Trophoblast cell (in vitro differentiated cells and primary cell): ENCODE results near the gene ARL6IP4.
A peak's percentile ranks its signal among the peaks of the same experiment; 100 is the strongest.

Experiments
- DNase-seq, 2 donors: peaks; one replicate each; pipeline ENCODE4 v3.0.0-alpha.2; 2016
- H2AFZ ChIP-seq: 2 replicates; pipeline ENCODE4 v1.6.1; 2013; ENCODE audit warnings: low read length, moderate library complexity, mild to moderate bottlenecking; ENCODE audit not compliant: insufficient read depth, poor library complexity
- H2AK5ac ChIP-seq: 2 replicates; pipeline ENCODE4 v1.6.1; 2013; ENCODE audit warnings: mild to moderate bottlenecking, low read length
- H2BK120ac ChIP-seq: 2 replicates; pipeline ENCODE4 v1.6.1; 2013; ENCODE audit warnings: low read length, mild to moderate bottlenecking, moderate library complexity; ENCODE audit not compliant: insufficient read depth, poor library complexity
- H2BK12ac ChIP-seq: 2 replicates; pipeline ENCODE4 v1.6.1; 2013; ENCODE audit warnings: mild to moderate bottlenecking, low read length, moderate library complexity
- H2BK5ac ChIP-seq: 2 replicates; pipeline ENCODE4 v1.6.1; 2013; ENCODE audit warnings: low read length, low read depth, moderate library complexity, mild to moderate bottlenecking; ENCODE audit not compliant: poor library complexity
- H3K14ac ChIP-seq: 2 replicates; pipeline ENCODE4 v1.6.1; 2013; ENCODE audit warnings: mild to moderate bottlenecking, low read length
- H3K18ac ChIP-seq: 2 replicates; pipeline ENCODE4 v1.6.1; 2013; ENCODE audit warnings: mild to moderate bottlenecking, low read length
- H3K23ac ChIP-seq: 2 replicates; pipeline ENCODE4 v1.6.1; 2013; ENCODE audit warnings: low read length
- H3K27ac ChIP-seq: 2 replicates; pipeline ENCODE4 v1.5.1; 2013; ENCODE audit warnings: low read depth, mild to moderate bottlenecking, inconsistent platforms, low read length, moderate library complexity
- H3K27me3 ChIP-seq: 2 replicates; pipeline ENCODE4 v1.6.1; 2013; ENCODE audit warnings: inconsistent platforms, mild to moderate bottlenecking, low read length, moderate library complexity; ENCODE audit not compliant: insufficient read depth
- H3K36me3 ChIP-seq, 2 experiments: 1 replicate in 1 of 2; 2 replicates in 1 of 2; pipeline ENCODE4 v1.6.1; 2013; ENCODE audit warnings: low read length in 2 of 2, mild to moderate bottlenecking in 2 of 2, moderate library complexity in 1 of 2; ENCODE audit not compliant: insufficient read depth in 2 of 2, control insufficient read depth in 1 of 2
- H3K4ac ChIP-seq: 2 replicates; pipeline ENCODE4 v1.6.1; 2013; ENCODE audit warnings: low read depth, mild to moderate bottlenecking, low read length, moderate library complexity
- H3K4me1 ChIP-seq, 2 experiments: 1 replicate in 1 of 2; 2 replicates in 1 of 2; pipeline ENCODE4 v1.6.1; 2013; ENCODE audit warnings: low read length in 2 of 2, mild to moderate bottlenecking in 2 of 2, moderate library complexity in 1 of 2; ENCODE audit not compliant: insufficient read depth in 2 of 2, control insufficient read depth in 1 of 2
- H3K4me2 ChIP-seq: 2 replicates; pipeline ENCODE4 v1.6.1; 2013; ENCODE audit warnings: inconsistent platforms, mild to moderate bottlenecking, low read length, moderate library complexity
- H3K4me3 ChIP-seq: 2 replicates; pipeline ENCODE4 v1.5.1; 2013; ENCODE audit warnings: mild to moderate bottlenecking, low read depth, low read length, inconsistent platforms
- H3K79me1 ChIP-seq: one replicate; pipeline ENCODE4 v1.6.1; 2013; ENCODE audit warnings: low read length
- H3K79me2 ChIP-seq: 2 replicates; pipeline ENCODE4 v1.6.1; 2013; ENCODE audit warnings: low read length, mild to moderate bottlenecking; ENCODE audit not compliant: control insufficient read depth, insufficient read depth, poor library complexity
- H3K9ac ChIP-seq: 2 replicates; pipeline ENCODE4 v1.6.1; 2013; ENCODE audit warnings: mild to moderate bottlenecking, low read length
- H3K9me3 ChIP-seq: 2 replicates; pipeline ENCODE4 v1.6.1; 2013; ENCODE audit warnings: low read depth, mild to moderate bottlenecking, control low read depth, inconsistent platforms, low read length; ENCODE audit not compliant: insufficient read depth
- H4K12ac ChIP-seq: 2 replicates; pipeline ENCODE4 v1.6.1; 2013; ENCODE audit warnings: low read depth, mild to moderate bottlenecking, low read length, moderate library complexity
- H4K8ac ChIP-seq: 2 replicates; pipeline ENCODE4 v1.6.1; 2013; ENCODE audit warnings: low read depth, mild to moderate bottlenecking, low read length, moderate library complexity
- H4K91ac ChIP-seq: one replicate; pipeline ENCODE4 v1.6.1; 2013; ENCODE audit warnings: low read depth, mild to moderate bottlenecking, low read length, moderate library complexity
- WGBS: extraction: QIAGEN DNeasy Blood & Tissue Kit; methylation state at CpG from one replicate; pipeline ENCODE4 v1.1.7; 2013; ENCODE audit warnings: missing lambda C conversion rate; ENCODE audit not compliant: insufficient read length, insufficient coverage; ENCODE audit errors: extremely low coverage; 5-methylcytosine and 5-hydroxymethylcytosine counted together

ARL6IP4 gene

GRCh38 chr12:122996621-122997342, 16.3 kb downstream of the ARL6IP4 start:
- Histone ChIP-seq H4K12ac (no peak overlapping the region), H3K18ac (no peak overlapping the region), H3K36me3 (peaks cover 2 to 4% of the 10 kb centered on the region in 2 experiments), H3K4me3 (no peak overlapping the region), H3K9ac (no peak overlapping the region), H3K9me3 (no peaks in the 10 kb centered on the region), H3K79me2 (no peaks in the 10 kb centered on the region), H3K4me1 (peaks cover 2 to 4% of the 10 kb centered on the region in 2 experiments), H3K27me3 (no peaks in the 10 kb centered on the region), H3K27ac (no peak overlapping the region), H4K91ac (no peak overlapping the region), H2BK12ac (no peak overlapping the region), H2BK5ac (no peak overlapping the region), H2AFZ (no peak overlapping the region), H2BK120ac (no peak overlapping the region), H3K79me1 (no peaks in the 10 kb centered on the region), H3K4ac (no peak overlapping the region), H2AK5ac (no peak overlapping the region), H3K4me2 (no peak overlapping the region), H3K23ac (no peak overlapping the region), H4K8ac (no peak overlapping the region), H3K14ac (no peak overlapping the region)
- no CpG with 5 or more reads among the region's 16 CpGs for WGBS
- peak in 1 of 2 donors; percentile 22 for DNase-seq

- Histone ChIP-seq H3K4me2 (no peak overlapping the region), H2AK5ac (no peak overlapping the region), H3K14ac (no peak overlapping the region), H3K18ac (no peak overlapping the region), H2AFZ (no peak overlapping the region), H4K91ac (no peak overlapping the region), H3K4ac (no peak overlapping the region), H3K27ac (no peak overlapping the region), H3K4me1 (peaks cover 2 to 4% of the 10 kb centered on the region in 2 experiments), H2BK12ac (no peak overlapping the region), H4K8ac (no peak overlapping the region), H3K36me3 (peaks cover 2 to 4% of the 10 kb centered on the region in 2 experiments), H3K4me3 (no peak overlapping the region), H3K9me3 (no peaks in the 10 kb centered on the region), H4K12ac (no peak overlapping the region), H3K79me1 (no peaks in the 10 kb centered on the region), H2BK5ac (no peak overlapping the region), H3K23ac (no peak overlapping the region), H3K9ac (no peak overlapping the region), H3K27me3 (no peaks in the 10 kb centered on the region), H2BK120ac (no peak overlapping the region), H3K79me2 (no peaks in the 10 kb centered on the region)
- DNase-seq, result no peak
- no CpG with 5 or more reads among the region's 25 CpGs for WGBS
Measured at GRCh38 chr12:122997343-122998250, 17.1 kb downstream of the ARL6IP4 start.

DNA sequence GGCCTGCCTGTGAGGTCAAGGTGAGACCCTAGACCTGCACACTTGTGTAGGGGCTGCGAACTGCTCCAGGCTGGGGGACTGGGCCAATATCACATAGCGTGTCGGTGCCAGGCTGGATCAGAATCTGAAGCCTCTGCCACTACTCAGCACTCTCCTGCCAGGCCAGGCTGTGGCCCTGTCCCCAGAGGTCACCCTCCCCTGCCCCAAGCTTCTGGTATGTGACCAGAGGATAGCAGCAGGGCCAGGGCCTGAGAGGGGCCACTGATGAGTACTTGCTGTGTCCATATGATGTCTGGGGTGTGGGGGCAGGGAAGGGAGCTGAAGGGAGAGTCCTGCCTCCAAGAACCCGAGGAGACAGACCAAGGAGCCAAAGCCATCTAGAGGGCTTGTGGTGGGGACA, 17.8 kb downstream of the ARL6IP4 start:
- Histone ChIP-seq H3K79me2 (no peaks in the 10 kb centered on the region), H3K14ac (no peak overlapping the region), H3K4me3 (no peak overlapping the region), H3K79me1 (no peaks in the 10 kb centered on the region), H3K9ac (no peak overlapping the region), H3K4me1 (peaks cover 2 to 4% of the 10 kb centered on the region in 2 experiments), H3K27ac (no peak overlapping the region), H3K23ac (no peak overlapping the region), H3K4ac (no peak overlapping the region), H3K9me3 (no peaks in the 10 kb centered on the region), H3K4me2 (no peak overlapping the region), H2BK12ac (no peak overlapping the region), H4K8ac (no peak overlapping the region), H2BK5ac (no peak overlapping the region), H2AFZ (no peak overlapping the region), H3K18ac (no peak overlapping the region), H3K36me3 (peaks cover 2 to 4% of the 10 kb centered on the region in 2 experiments), H3K27me3 (no peaks in the 10 kb centered on the region), H2BK120ac (no peak overlapping the region), H2AK5ac (no peak overlapping the region), H4K91ac (no peak overlapping the region), H4K12ac (no peak overlapping the region)
- DNase-seq, result no peak
- WGBS, result no CpG with 5 or more reads among the region's 4 CpGs

DNA sequence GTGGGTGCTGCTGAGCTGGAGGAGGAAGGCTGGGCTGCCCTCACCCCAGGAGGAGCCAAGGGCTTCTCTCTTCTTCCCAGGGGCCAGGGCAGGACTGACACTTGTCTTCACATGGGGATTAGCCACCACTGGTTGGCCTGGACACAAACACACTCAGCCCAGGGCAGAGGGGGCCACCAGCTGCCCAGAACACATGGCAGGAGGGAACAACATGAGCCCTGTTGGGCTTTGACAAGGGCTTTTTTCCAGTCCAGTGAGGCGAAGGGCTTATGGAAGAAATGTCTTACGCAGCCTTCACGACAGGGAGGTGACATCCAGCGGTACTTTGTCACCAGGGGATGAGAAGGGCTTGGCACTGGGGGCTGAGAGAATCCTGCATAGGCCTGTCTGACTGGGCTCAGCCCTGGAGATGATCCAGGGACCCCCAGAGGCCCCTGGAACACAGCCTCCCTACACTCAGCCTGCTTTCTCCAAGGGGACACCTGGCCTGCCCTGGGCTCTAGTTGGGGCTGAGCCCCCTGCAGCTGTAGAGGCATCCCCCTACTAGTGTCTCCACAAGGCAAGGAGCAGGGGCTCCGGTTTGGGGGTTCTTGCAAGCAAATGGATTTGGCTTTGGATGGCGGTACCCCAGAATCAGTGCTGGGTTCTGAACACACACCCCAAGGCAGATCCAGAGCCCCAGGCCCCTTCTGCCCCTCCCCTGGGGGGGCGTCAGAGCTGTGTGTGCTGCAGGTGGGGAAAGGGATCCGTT, 18.9 kb downstream of the ARL6IP4 start:
- H4K8ac ChIP-seq, result no peak overlapping the region
- no CpG with 5 or more reads among the region's 8 CpGs for WGBS
- no peak overlapping the region for H2AFZ ChIP-seq
- no peak overlapping the region for H3K4me2 ChIP-seq
- H3K4me1 ChIP-seq, result peaks cover 2 to 4% of the 10 kb centered on the region in 2 experiments
- no peak overlapping the region for H3K18ac ChIP-seq
- H3K79me2 ChIP-seq, result no peaks in the 10 kb centered on the region
- no peak for DNase-seq
- H2BK12ac ChIP-seq, result no peak overlapping the region
- no peaks in the 10 kb centered on the region for H3K79me1 ChIP-seq
- no peak overlapping the region for H2BK5ac ChIP-seq
- no peak overlapping the region for H3K23ac ChIP-seq
- H3K4ac ChIP-seq, result no peak overlapping the region
- H4K12ac ChIP-seq, result no peak overlapping the region
- no peak overlapping the region for H2BK120ac ChIP-seq
- H3K4me3 ChIP-seq, result no peak overlapping the region
- no peak overlapping the region for H3K9ac ChIP-seq
- H3K36me3 ChIP-seq, result peaks cover 2 to 4% of the 10 kb centered on the region in 2 experiments
- no peaks in the 10 kb centered on the region for H3K9me3 ChIP-seq
- H4K91ac ChIP-seq, result no peak overlapping the region
- H3K14ac ChIP-seq, result no peak overlapping the region
- H2AK5ac ChIP-seq, result no peak overlapping the region
- no peaks in the 10 kb centered on the region for H3K27me3 ChIP-seq
- H3K27ac ChIP-seq, result no peak overlapping the region
